HUES6 (cell line): ENCODE measurements around the gene NTRK2.

Experiments
- H3K27ac ChIP-seq: 2 replicates; pipeline ENCODE4 v1.7.0; 2013; ENCODE audit warnings: low read depth, mild to moderate bottlenecking, low read length, inconsistent platforms
- H3K27me3 ChIP-seq: 2 replicates; pipeline ENCODE4 v1.6.1; 2013; ENCODE audit warnings: low read length; ENCODE audit not compliant: control insufficient read depth, insufficient read depth
- H3K36me3 ChIP-seq: 2 replicates; pipeline ENCODE4 v1.6.1; 2013; ENCODE audit warnings: low read length; ENCODE audit not compliant: control insufficient read depth, insufficient read depth
- H3K4me1 ChIP-seq: 2 replicates; pipeline ENCODE4 v1.6.1; 2013; ENCODE audit warnings: low read length; ENCODE audit not compliant: control insufficient read depth, insufficient read depth
- H3K4me3 ChIP-seq: 2 replicates; pipeline ENCODE4 v1.5.1; 2013; ENCODE audit warnings: low read depth, low read length
- H3K9ac ChIP-seq: one replicate; pipeline ENCODE4 v1.6.1; 2013; ENCODE audit warnings: mild to moderate bottlenecking, low read length
- H3K9me3 ChIP-seq: 2 replicates; pipeline ENCODE4 v1.6.1; 2013; ENCODE audit warnings: low read depth, low read length; ENCODE audit not compliant: control insufficient read depth, insufficient read depth

NTRK2 gene

GRCh38 chr9:84818791-84819190 lies 149.3 kb downstream of the NTRK2 start:
- Histone ChIP-seq H3K27me3 (no peaks in the 10 kb centered on the region), H3K4me1 (peaks cover 14% of the 10 kb centered on the region), H3K27ac (no peak overlapping the region), H3K4me3 (no peak overlapping the region), H3K9me3 (no peaks in the 10 kb centered on the region), H3K36me3 (no peaks in the 10 kb centered on the region), H3K9ac (no peak overlapping the region)

GRCh38 chr9:84819491-84819991 lies 150.0 kb downstream of the NTRK2 start:
- no peaks in the 10 kb centered on the region for H3K36me3 ChIP-seq
- no peak overlapping the region for H3K9ac ChIP-seq
- H3K27me3 ChIP-seq: no peaks in the 10 kb centered on the region
- H3K4me1 ChIP-seq: peaks cover 14% of the 10 kb centered on the region
- H3K27ac ChIP-seq: no peak overlapping the region
- no peak overlapping the region for H3K4me3 ChIP-seq
- no peaks in the 10 kb centered on the region for H3K9me3 ChIP-seq

- Histone ChIP-seq H3K9me3 (no peaks in the 10 kb centered on the region), H3K27ac (no peak overlapping the region), H3K27me3 (no peaks in the 10 kb centered on the region), H3K4me1 (peaks cover 14% of the 10 kb centered on the region), H3K4me3 (no peak overlapping the region), H3K36me3 (no peaks in the 10 kb centered on the region), H3K9ac (no peak overlapping the region)
These were observed 151.9 kb downstream of the NTRK2 start for GRCh38 chr9:84821431-84821830.

GRCh38 chr9:84822589-84823233 lies 153.2 kb downstream of the NTRK2 start:
- peaks cover 14% of the 10 kb centered on the region for H3K4me1 ChIP-seq
- no peaks in the 10 kb centered on the region for H3K36me3 ChIP-seq
- no peaks in the 10 kb centered on the region for H3K27me3 ChIP-seq
- no peak overlapping the region for H3K9ac ChIP-seq
- no peak overlapping the region for H3K4me3 ChIP-seq
- H3K27ac ChIP-seq: no peak overlapping the region
- H3K9me3 ChIP-seq: no peaks in the 10 kb centered on the region

- Histone ChIP-seq H3K36me3 (no peaks in the 10 kb centered on the region), H3K27ac (no peak overlapping the region), H3K4me1 (peaks cover 13% of the 10 kb centered on the region), H3K9me3 (no peaks in the 10 kb centered on the region), H3K27me3 (no peaks in the 10 kb centered on the region), H3K9ac (no peak overlapping the region), H3K4me3 (no peak overlapping the region)
These were observed 154.1 kb downstream of the NTRK2 start for GRCh38 chr9:84823421-84824271.

GRCh38 chr9:84827216-84827765 lies 157.8 kb downstream of the NTRK2 start:
- no peak overlapping the region for H3K27ac ChIP-seq
- H3K36me3 ChIP-seq: no peaks in the 10 kb centered on the region

GRCh38 chr9:84828046-84828445 lies 158.5 kb downstream of the NTRK2 start:
- Histone ChIP-seq H3K36me3 (no peaks in the 10 kb centered on the region), H3K4me3 (no peak overlapping the region), H3K9ac (no peak overlapping the region), H3K27me3 (no peaks in the 10 kb centered on the region), H3K27ac (no peak overlapping the region), H3K4me1 (no peaks in the 10 kb centered on the region), H3K9me3 (no peaks in the 10 kb centered on the region)

More at GRCh38 chr9:84827216-84827765, 157.8 kb downstream of the NTRK2 start:
- no peaks in the 10 kb centered on the region for H3K27me3 ChIP-seq
- no peak overlapping the region for H3K9ac ChIP-seq
- H3K4me3 ChIP-seq: no peak overlapping the region
- H3K9me3 ChIP-seq: no peaks in the 10 kb centered on the region
- peaks cover 2% of the 10 kb centered on the region; the same call in 1 of the 2 replicates for H3K4me1 ChIP-seq

- no peaks in the 10 kb centered on the region for H3K36me3 ChIP-seq
- H3K4me1 ChIP-seq: no peaks in the 10 kb centered on the region
- no peaks in the 10 kb centered on the region for H3K9me3 ChIP-seq
- no peaks in the 10 kb centered on the region for H3K27me3 ChIP-seq
- no peak overlapping the region for H3K27ac ChIP-seq
- H3K9ac ChIP-seq: no peak overlapping the region
- H3K4me3 ChIP-seq: no peak overlapping the region
These were observed 159.9 kb downstream of the NTRK2 start for GRCh38 chr9:84829471-84829870.

- H3K27me3 ChIP-seq: no peaks in the 10 kb centered on the region
- no peaks in the 10 kb centered on the region for H3K4me1 ChIP-seq
- no peak overlapping the region for H3K4me3 ChIP-seq
- H3K9ac ChIP-seq: no peak overlapping the region
- no peaks in the 10 kb centered on the region for H3K36me3 ChIP-seq
- H3K9me3 ChIP-seq: no peaks in the 10 kb centered on the region
- no peak overlapping the region for H3K27ac ChIP-seq
These were observed 160.6 kb downstream of the NTRK2 start for GRCh38 chr9:84829997-84830696.

- Histone ChIP-seq H3K4me3 (no peak overlapping the region), H3K27ac (no peak overlapping the region), H3K9me3 (no peaks in the 10 kb centered on the region), H3K27me3 (no peaks in the 10 kb centered on the region), H3K4me1 (no peaks in the 10 kb centered on the region), H3K36me3 (no peaks in the 10 kb centered on the region), H3K9ac (no peak overlapping the region)
These were observed 161.8 kb downstream of the NTRK2 start for GRCh38 chr9:84831377-84831776.
